PC-9 (cell line): Measurements from ENCODE around the gene TMEFF1.

ENCODE experiments used
- EZH2 ChIP-seq: fragments of 200-600 bp; sonication (generic); IDR thresholded peaks from 2 replicates; pipeline ENCODE4 v1.8.0; 2017; ENCODE audit warnings: antibody characterized with exemption, low read depth
- TF ChIP-seq, protein P1 (sequence below): fragments of 200-600 bp; sonication (generic); conservative IDR thresholded peaks from 2 replicates; pipeline ENCODE4 v1.6.1; 2017; ENCODE audit warnings: mixed run types, antibody characterized with exemption, mild to moderate bottlenecking, moderate library complexity

DNA sequence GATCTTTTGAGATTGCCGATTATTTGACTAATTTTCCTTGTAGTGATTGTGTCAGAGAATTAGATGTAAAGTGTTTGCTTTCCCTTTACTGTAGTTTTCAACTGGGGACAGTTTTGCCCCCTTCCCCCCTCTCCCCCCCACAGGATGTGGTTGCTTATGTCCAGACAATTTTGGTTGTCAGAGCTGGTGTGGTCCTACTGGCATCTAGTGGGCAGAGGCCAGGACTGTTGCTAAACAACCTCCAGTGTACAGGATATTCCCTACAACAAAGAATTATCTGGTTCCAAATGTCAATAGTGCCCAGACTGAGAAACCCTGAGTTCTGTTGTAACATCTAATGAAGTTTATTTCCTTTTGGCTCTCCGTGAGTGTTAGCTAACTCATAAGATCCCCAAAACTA, 20.0 kb downstream of the TMEFF1 start:
- TF ChIP-seq, protein P1, sequence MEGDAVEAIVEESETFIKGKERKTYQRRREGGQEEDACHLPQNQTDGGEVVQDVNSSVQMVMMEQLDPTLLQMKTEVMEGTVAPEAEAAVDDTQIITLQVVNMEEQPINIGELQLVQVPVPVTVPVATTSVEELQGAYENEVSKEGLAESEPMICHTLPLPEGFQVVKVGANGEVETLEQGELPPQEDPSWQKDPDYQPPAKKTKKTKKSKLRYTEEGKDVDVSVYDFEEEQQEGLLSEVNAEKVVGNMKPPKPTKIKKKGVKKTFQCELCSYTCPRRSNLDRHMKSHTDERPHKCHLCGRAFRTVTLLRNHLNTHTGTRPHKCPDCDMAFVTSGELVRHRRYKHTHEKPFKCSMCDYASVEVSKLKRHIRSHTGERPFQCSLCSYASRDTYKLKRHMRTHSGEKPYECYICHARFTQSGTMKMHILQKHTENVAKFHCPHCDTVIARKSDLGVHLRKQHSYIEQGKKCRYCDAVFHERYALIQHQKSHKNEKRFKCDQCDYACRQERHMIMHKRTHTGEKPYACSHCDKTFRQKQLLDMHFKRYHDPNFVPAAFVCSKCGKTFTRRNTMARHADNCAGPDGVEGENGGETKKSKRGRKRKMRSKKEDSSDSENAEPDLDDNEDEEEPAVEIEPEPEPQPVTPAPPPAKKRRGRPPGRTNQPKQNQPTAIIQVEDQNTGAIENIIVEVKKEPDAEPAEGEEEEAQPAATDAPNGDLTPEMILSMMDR, result no peak
- no peak for TF ChIP-seq EZH2
